Kidney (tissue), 14 donors: ENCODE measurements around the gene LGALS7B. TPM values are rescaled to one million over a fixed set of nuclear protein-coding genes. Genes with fewer than 3 reads are reported as not detected.

Experiments
- DNase-seq, 5 donors: peaks; one replicate each; pipeline ENCODE4 v3.0.0-alpha.2; 2013 to 2020
- FAIRE-seq: peaks from 2 replicates; lab custom pipeline; 2012; peaks lifted over from hg19 to GRCh38; lab: Jason Lieb, UNC
- H3K27ac ChIP-seq, 2 donors: one replicate each; pipeline ENCODE4 v1.7.0; 2013; ENCODE audit warnings: low read depth in 2 of 2, low read length in 2 of 2, inconsistent platforms in 1 of 2
- H3K27me3 ChIP-seq: one replicate; pipeline ENCODE4 v1.7.1; 2013; ENCODE audit warnings: low read length, inconsistent platforms; ENCODE audit not compliant: control insufficient read depth, insufficient read depth
- H3K36me3 ChIP-seq, 3 donors: one replicate each; pipeline versions ENCODE4 v1.7.0 to v1.7.1; 2013; ENCODE audit warnings: low read length in 3 of 3, control low read depth in 1 of 3, inconsistent platforms in 1 of 3; ENCODE audit not compliant: insufficient read depth in 3 of 3, control insufficient read depth in 2 of 3
- H3K4me1 ChIP-seq, 3 donors: one replicate each; pipeline versions ENCODE4 v1.7.0 to v1.7.1; 2013; ENCODE audit warnings: low read length in 3 of 3, inconsistent platforms in 1 of 3, low read depth in 1 of 3; ENCODE audit not compliant: control insufficient read depth in 2 of 3, insufficient read depth in 2 of 3
- H3K4me3 ChIP-seq, 3 donors: one replicate each; pipeline versions ENCODE4 v1.7.0 to v1.8.1; 2013; ENCODE audit warnings: low read length in 3 of 3, control low read depth in 1 of 3, inconsistent platforms in 1 of 3
- H3K9ac ChIP-seq, 3 donors: one replicate each; pipeline versions ENCODE4 v1.7.0 to v1.7.1; 2013; ENCODE audit warnings: low read length in 3 of 3, control low read depth in 1 of 3, inconsistent platforms in 1 of 3
- H3K9me3 ChIP-seq, 3 donors: one replicate each; pipeline versions ENCODE4 v1.7.0 to v1.7.1; 2013; ENCODE audit warnings: low read length in 3 of 3, control low read depth in 1 of 3, inconsistent platforms in 1 of 3; ENCODE audit not compliant: control insufficient read depth in 2 of 3, insufficient read depth in 1 of 3
- intact Hi-C: fragments of 100-400 bp; cut with DNase I; formaldehyde crosslinking; loops from one replicate; pipeline ENCODE4 v1.11.1; 2022
- polyA plus RNA-seq: library from polyadenylated mRNA; stranded (reverse); fragments of 350-450 nt; fragmentation: Illumina TruSeq; extraction: RNeasy Lipid Tissue Mini Kit (QIAGEN cat#74804); gene quantifications from one replicate; pipeline ENCODE4 v1.2.3, GENCODE V29; 2014; ENCODE audit warnings: low read depth, low replicate concordance; ENCODE audit not compliant: insufficient read depth
- total RNA-seq: library from RNA; stranded (reverse); fragmentation: NEBNext Ultra II Directional; extraction: Animal tissue kit (Norgen Biotek cat#: 25700); gene quantifications from one replicate; pipeline ENCODE4 v1.2.1, GENCODE V29; 2021
- TF ChIP-seq, protein P1 (sequence below): IDR thresholded peaks from 3 replicates; pipeline ENCODE4 v1.5.1; 2012; ENCODE audit warnings: mild to moderate bottlenecking, moderate library complexity, borderline replicate concordance; ENCODE audit not compliant: insufficient read depth; ENCODE audit errors: extremely low read depth
- donor health status: control.
- donor health status: control.
- donor health status: control.
- donor health status: control.
- donor health status: control.
- donor health status: DM: yes; HTN: yes; CAD: no.
- donor health status: Normal renal cell carcinoma (clear cell type).

The LGALS7B gene
- total and polyA plus RNA-seq, 2 donors from 2014 or later, result 3.7 TPM; not detected in 1

DNA sequence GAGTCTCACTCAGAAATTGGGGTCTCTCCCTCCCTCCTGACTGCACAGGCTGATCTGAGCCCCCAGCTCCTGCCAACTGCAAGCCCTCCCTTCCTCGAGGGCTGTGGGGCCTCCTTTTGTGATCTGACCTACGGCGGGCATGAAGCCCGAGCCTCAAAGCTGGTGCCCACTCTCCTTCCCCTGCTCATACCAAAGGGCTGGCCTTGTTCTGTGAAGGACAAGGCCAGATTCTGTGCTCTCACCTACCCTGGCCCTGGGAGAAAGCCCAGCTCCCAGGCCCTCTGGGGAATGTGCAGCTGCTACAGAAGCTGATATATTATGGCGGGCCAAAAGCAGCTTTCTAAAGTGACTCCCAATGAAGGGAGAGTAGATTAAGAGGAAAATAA is 51.6 kb downstream of the LGALS7B start:
- Histone ChIP-seq H3K27me3 (no peaks in the 10 kb centered on the region), H3K36me3 (peaks cover 33 to 91% (median 78%) of the 10 kb centered on the region in 3 donors), H3K9me3 (no peaks in the 10 kb centered on the region), H3K9ac (no peak overlapping the region), H3K4me1 (peaks cover 0 to 15% (median 0%) of the 10 kb centered on the region in 3 donors), H3K4me3 (no peak overlapping the region), H3K27ac (no peak overlapping the region)
- no peak for FAIRE-seq
- DNase-seq, result no peak
- TF ChIP-seq, protein P1, sequence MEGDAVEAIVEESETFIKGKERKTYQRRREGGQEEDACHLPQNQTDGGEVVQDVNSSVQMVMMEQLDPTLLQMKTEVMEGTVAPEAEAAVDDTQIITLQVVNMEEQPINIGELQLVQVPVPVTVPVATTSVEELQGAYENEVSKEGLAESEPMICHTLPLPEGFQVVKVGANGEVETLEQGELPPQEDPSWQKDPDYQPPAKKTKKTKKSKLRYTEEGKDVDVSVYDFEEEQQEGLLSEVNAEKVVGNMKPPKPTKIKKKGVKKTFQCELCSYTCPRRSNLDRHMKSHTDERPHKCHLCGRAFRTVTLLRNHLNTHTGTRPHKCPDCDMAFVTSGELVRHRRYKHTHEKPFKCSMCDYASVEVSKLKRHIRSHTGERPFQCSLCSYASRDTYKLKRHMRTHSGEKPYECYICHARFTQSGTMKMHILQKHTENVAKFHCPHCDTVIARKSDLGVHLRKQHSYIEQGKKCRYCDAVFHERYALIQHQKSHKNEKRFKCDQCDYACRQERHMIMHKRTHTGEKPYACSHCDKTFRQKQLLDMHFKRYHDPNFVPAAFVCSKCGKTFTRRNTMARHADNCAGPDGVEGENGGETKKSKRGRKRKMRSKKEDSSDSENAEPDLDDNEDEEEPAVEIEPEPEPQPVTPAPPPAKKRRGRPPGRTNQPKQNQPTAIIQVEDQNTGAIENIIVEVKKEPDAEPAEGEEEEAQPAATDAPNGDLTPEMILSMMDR, result no peak
- intact Hi-C loops, result no loop called here

Other genes with a start within 250 kb of the LGALS7B start
- 17.7 TPM for gene MAP4K1, start 171.2 kb upstream of the LGALS7B start, total RNA-seq
- 3.9 TPM for gene MAP4K1, start 171.2 kb upstream of the LGALS7B start, polyA plus RNA-seq
- 259 TPM for gene EIF3K, start 170.0 kb upstream of the LGALS7B start, total RNA-seq
- 723 TPM for gene EIF3K, start 170.0 kb upstream of the LGALS7B start, polyA plus RNA-seq
- gene ACTN4, start 141.6 kb upstream of the LGALS7B start, total RNA-seq, result 606 TPM
- gene ACTN4, start 141.6 kb upstream of the LGALS7B start, polyA plus RNA-seq, result 231 TPM
- 31.1 TPM for gene CAPN12, start 44.7 kb upstream of the LGALS7B start, total RNA-seq
- 27.1 TPM for gene CAPN12, start 44.7 kb upstream of the LGALS7B start, polyA plus RNA-seq
- 1.3 TPM for gene LGALS7, start 15.7 kb upstream of the LGALS7B start, total RNA-seq
- not detected for gene LGALS7, start 15.7 kb upstream of the LGALS7B start, polyA plus RNA-seq
- gene LGALS4, start 23.7 kb downstream of the LGALS7B start, total RNA-seq, result 12.2 TPM
- gene LGALS4, start 23.7 kb downstream of the LGALS7B start, polyA plus RNA-seq, result 1.2 TPM
- 167 TPM for gene ECH1, start 42.6 kb downstream of the LGALS7B start, total RNA-seq
- 534 TPM for gene ECH1, start 42.6 kb downstream of the LGALS7B start, polyA plus RNA-seq
- 278 TPM for gene HNRNPL, start 60.8 kb downstream of the LGALS7B start, total RNA-seq
- gene HNRNPL, start 60.8 kb downstream of the LGALS7B start, polyA plus RNA-seq, result 168 TPM
- 13.0 TPM for gene RINL, start 89.1 kb downstream of the LGALS7B start, total RNA-seq
- 9.5 TPM for gene RINL, start 89.1 kb downstream of the LGALS7B start, polyA plus RNA-seq
- gene SIRT2, start 110.4 kb downstream of the LGALS7B start, total RNA-seq, result 36.0 TPM
- gene SIRT2, start 110.4 kb downstream of the LGALS7B start, polyA plus RNA-seq, result 56.9 TPM
- 23.2 TPM for gene NFKBIB, start 110.8 kb downstream of the LGALS7B start, total RNA-seq
- gene NFKBIB, start 110.8 kb downstream of the LGALS7B start, polyA plus RNA-seq, result 37.6 TPM
- 0.47 TPM for gene CCER2, start 123.0 kb downstream of the LGALS7B start, total RNA-seq
- not detected for gene CCER2, start 123.0 kb downstream of the LGALS7B start, polyA plus RNA-seq
- 30.6 TPM for gene SARS2, start 141.6 kb downstream of the LGALS7B start, total RNA-seq
- gene SARS2, start 141.6 kb downstream of the LGALS7B start, polyA plus RNA-seq, result 34.8 TPM
- 28.5 TPM for gene MRPS12, start 141.7 kb downstream of the LGALS7B start, total RNA-seq
- 110 TPM for gene MRPS12, start 141.7 kb downstream of the LGALS7B start, polyA plus RNA-seq
- 32.3 TPM for gene FBXO17, start 186.5 kb downstream of the LGALS7B start, total RNA-seq
- gene FBXO17, start 186.5 kb downstream of the LGALS7B start, polyA plus RNA-seq, result 44.3 TPM
- gene FBXO27, start 243.3 kb downstream of the LGALS7B start, total RNA-seq, result 8.3 TPM
- gene FBXO27, start 243.3 kb downstream of the LGALS7B start, polyA plus RNA-seq, result 7.8 TPM